ENCODE data around the gene CNGA4. TPM values are rescaled to one million over a fixed set of nuclear protein-coding genes. Genes with fewer than 3 reads are reported as not detected.

CNGA4 gene
- total and polyA plus RNA-seq, 2 donors (not counting 1 experiment from before 2014, with no cell fraction given): 0.79 to 1.9 TPM

GRCh38 chr11:6258571-6259081 is 19.7 kb downstream of the CNGA4 start:
- H3K4me3 Mint-ChIP-seq: peak overlapping the region; percentile 80
- POLR2A ChIA-PET: no interaction called here

More at GRCh38 chr11:6258571-6259081, 19.7 kb downstream of the CNGA4 start:
- TF ChIP-seq EZH2 (IDR thresholded peaks at IDR 0.05; ENCODE audit: borderline replicate concordance, insufficient read depth, low read depth, low read length, poor library complexity, severe bottlenecking): no peak
- no peak for TF ChIP-seq CTCF (IDR thresholded peaks at IDR 0.05)
- Histone ChIP-seq H3K4me1 (ENCODE audit: control insufficient read depth in 2 of 2, insufficient read depth in 2 of 2, low read length in 2 of 2) (peaks cover 17 to 22% of the 10 kb centered on the region in 2 donors), H3K4me2 (replicated peaks; ENCODE audit: low read depth, low read length, poor library complexity, severe bottlenecking) (peak overlapping the region; percentile 84), H3K9ac (ENCODE audit: low read length) (peak overlapping the region; percentile 61), H3K27ac (ENCODE audit: low read length in 2 of 2) (no peak overlapping the region), H3K36me3 (replicated peaks in 1 of 2; ENCODE audit: control extremely low read depth in 1 of 2, control insufficient read depth in 1 of 2, extremely low read depth in 1 of 2, insufficient read depth in 2 of 2, low read length in 1 of 2) (no peaks in the 10 kb centered on the region), H3K9me3 (ENCODE audit: control extremely low read depth in 1 of 3, control insufficient read depth in 2 of 3, insufficient read depth in 1 of 3, low read length in 2 of 3) (peaks cover 0 to 7% (median 0%) of the 10 kb centered on the region in 3 donors), H3K27me3 (replicated peaks in 1 of 4; ENCODE audit: control extremely low read depth in 1 of 4, control insufficient read depth in 3 of 4, insufficient read depth in 4 of 4, low read length in 3 of 4) (peaks cover 0 to 49% (median 39%) of the 10 kb centered on the region in 4 experiments), H2AFZ (ENCODE audit: insufficient read depth, low read depth, low read length, poor library complexity, severe bottlenecking) (peak overlapping the region; percentile 74), H3K4me3 (ENCODE audit: control extremely low read depth in 1 of 5, extremely low read depth in 1 of 5, insufficient read depth in 1 of 5, low read depth in 2 of 5, low read length in 4 of 5) (peak overlapping the region in 3 of 5 experiments; percentile 25 to 53 (median 45)), H4K20me1 (ENCODE audit: control insufficient read depth, insufficient read depth, low read length, poor library complexity, severe bottlenecking) (no peaks in the 10 kb centered on the region), H3K79me2 (ENCODE audit: control insufficient read depth, insufficient read depth, low read length) (no peaks in the 10 kb centered on the region)
- peaks cover under 1% of the 10 kb centered on the region for H3K27me3 Mint-ChIP-seq
- intact Hi-C loops (cut with micrococcal nuclease): no loop called here
- 17% methylated on average over 16 of the region's 16 CpGs for WGBS (ENCODE audit: insufficient coverage)
- CTCF ChIA-PET: no interaction called here
- H3K9me3 Mint-ChIP-seq (ENCODE audit: insufficient read depth): no peaks in the 10 kb centered on the region
- H3K4me1 Mint-ChIP-seq: peaks cover 9% of the 10 kb centered on the region
- no peak for DNase-seq
- no peak overlapping the region for H3K27ac Mint-ChIP-seq
- ATAC-seq (ENCODE audit: low read depth): no peak

All from B cell (primary cell).